DMS114 treated with DMSO at 0.1 percent for 48 hours (cell line): Measurements from ENCODE around the gene SLC25A29.
A peak's percentile ranks its signal among the peaks of the same experiment; 100 is the strongest.
"Not testable (repeated sequence)": the region's sequence is repeated elsewhere in the genome, so short reads cannot be mapped to it uniquely, and the experiment has no call there.

ENCODE experiments used
- DNase-seq: peaks from one replicate; lab custom pipeline; 2025; ENCODE audit not compliant: unreplicated experiment; lab: John Stamatoyannopoulos, UW

SLC25A29 gene

GRCh38 chr14:100294213-100294962 is 11.9 kb downstream of the SLC25A29 start:
- no peak for DNase-seq

DNA sequence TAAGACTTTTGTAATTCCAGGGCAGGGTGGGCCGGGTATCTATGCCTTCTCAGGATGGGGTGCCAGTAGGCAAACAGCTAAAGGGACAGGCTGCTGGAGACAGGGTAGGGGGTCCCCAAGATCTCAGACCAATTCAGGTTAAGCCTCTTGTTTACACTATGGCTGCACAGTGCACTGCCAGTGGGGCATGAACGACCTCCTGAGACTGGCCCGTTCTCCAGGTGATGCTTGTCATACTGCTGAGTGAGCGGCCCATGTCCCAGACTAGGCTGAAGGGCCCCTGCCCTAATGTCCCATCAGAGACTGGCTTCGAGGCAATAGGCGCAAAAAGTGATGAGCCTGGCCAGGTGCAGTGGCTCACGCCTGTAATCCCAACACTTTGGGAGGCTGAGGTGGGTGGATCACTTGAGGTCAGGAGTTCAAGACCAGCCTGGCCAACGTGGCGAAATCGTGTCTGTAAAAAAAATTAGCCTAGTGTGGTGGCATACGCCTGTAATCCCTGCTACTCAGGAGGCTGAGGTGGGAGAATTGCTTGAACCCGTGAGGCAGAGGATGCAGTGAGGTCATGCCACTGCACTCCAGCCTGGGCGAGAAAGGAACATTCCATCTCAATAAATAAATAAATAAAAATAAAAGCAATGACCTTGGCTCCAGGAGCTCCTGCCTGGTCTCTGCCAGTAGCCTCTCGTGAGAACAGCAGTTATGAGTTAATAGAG is 12.6 kb downstream of the SLC25A29 start:
- DNase-seq = no peak

- no peak for DNase-seq
Observed at GRCh38 chr14:100292776-100293461, 13.3 kb downstream of the SLC25A29 start.

DNA sequence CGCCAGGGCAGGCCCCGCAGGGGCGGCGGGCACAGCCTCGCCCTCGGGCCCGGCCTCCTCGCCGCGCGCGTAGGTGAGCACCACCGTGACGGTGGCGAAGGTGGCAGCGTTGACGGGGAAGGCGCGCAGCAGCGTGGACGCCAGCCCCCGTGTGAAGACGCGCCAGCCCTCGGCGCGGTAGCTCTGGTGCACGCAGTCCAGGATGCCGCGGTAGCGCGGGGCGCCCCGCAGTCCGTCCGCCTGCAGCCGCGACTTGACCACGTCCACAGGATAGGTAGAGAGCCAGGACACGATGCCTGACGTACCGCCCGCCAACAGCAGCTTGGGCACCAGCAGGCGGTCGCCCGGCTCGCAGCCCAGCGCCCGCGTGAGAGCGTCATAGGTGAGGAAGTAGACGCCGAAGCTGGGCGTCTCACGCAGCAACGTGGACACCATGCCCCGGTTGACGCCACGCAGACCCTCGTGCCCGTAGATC is 13.9 kb downstream of the SLC25A29 start:
- DNase-seq = no peak

DNA sequence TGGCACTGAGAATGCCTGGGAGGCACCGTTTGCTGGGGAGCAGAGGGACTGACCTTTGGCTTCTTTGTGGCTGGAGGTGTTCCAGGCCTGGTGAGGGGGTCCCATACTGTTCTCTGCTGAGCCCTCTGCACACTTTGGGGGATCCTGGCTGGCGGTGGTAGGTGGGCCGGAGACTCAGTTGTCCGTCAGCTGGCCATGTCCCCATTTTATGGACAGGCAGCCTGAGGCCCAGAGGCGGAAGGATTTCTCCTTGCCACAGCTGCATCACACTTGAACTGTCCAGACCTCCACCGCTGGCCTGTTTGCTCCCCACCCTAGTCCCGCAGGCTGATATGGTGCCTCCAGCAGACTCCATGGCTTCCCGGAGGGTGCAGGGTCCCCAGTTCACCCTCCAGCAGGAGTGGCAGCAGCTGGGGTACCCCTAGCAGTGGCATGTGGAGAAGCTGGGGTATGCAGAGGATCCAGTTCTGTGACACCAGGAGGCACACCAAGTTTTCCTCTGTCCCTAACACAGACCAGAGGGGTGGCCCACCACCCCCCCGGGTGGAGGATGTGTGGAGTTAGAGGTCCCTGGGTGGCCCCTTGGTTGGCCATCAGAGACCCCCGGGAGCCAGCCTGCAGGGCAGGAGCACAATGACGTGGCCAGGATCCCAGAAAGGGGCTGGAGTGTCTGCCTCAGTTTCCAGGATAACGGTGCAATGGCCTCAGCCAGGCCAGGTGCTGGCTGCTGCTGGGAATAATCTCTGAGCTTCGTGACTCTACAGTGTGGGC is 14.8 kb downstream of the SLC25A29 start:
- no peak for DNase-seq

GRCh38 chr14:100290607-100291304 is 15.5 kb downstream of the SLC25A29 start:
- no peak for DNase-seq

DNA sequence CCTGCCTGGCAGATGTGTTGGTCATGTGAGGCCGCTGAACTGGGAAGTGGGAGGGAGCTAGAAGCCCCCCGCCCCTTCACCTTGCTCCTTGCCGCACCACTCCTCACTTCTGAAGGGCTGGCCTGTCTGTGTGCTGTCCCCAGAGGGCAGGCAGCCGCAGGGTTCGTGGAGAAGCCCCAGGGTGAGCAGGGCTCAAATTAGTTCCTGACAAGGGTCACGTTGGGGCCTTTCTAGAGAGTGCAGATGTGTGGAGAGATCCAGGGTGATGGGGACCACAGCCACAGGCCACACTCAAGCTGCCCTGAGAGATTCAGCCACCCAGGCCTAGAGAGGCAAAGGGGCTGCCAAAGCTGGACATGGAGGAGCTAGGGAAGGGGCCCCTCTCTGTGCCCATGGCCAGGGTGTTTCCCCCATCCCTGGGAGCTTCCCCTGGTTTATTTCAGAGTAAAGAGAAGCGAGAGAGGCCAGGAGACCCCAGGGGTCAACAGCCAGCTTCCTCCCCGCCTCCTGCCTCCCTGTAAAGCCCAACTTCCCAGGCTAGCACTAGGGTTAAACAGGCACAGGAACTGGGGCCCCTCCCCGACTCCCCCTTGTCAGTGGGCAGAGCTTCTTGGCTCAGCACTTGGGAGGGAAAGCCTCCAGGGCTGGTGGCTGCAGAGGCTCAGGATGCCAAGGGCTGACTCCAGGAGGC is 16.2 kb downstream of the SLC25A29 start:
- DNase-seq = no peak

DNA sequence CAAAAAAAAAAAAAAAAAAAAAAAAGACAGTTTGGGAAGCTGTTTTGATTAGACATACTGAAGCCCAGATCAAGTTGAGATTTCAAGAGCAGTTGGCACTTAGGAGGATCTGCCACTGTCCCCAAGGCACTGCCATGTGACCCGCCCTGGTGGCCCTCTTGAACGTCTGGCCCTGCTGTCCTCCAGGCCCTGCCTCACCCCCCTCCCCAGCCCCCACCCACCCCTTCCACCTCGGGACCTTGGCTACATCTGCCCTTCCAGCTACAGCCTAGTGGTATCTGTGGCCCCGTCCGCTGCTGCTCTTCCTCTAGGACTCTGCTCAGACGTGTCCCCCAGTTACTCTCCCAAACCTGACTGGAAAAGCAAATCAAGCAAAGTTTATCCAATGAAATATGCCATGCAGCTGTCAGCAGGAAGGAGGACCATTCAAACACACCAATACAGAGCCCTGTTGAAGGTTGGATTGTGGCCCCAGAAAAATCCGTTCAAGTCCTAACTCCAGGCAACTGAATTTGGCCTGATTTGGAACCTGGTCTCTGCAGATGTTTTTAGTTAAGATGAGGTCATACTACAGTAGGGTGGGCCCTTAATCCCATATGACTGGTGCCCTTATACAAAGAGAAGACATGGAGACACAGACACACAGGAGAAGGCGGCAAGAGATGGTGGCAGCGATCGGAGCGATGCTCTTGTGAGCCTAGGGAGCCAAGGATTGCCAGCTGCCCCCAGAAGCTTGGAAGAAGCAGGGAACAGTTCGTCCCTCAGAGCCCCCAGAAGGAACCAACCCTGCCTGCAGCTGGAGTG is 17.7 kb downstream of the SLC25A29 start:
- DNase-seq = no peak

- not testable (repeated sequence) for DNase-seq
Observed at GRCh38 chr14:100287998-100288295, 18.3 kb downstream of the SLC25A29 start.

- no peak for DNase-seq
Observed at GRCh38 chr14:100287202-100287997, 18.8 kb downstream of the SLC25A29 start.

DNA sequence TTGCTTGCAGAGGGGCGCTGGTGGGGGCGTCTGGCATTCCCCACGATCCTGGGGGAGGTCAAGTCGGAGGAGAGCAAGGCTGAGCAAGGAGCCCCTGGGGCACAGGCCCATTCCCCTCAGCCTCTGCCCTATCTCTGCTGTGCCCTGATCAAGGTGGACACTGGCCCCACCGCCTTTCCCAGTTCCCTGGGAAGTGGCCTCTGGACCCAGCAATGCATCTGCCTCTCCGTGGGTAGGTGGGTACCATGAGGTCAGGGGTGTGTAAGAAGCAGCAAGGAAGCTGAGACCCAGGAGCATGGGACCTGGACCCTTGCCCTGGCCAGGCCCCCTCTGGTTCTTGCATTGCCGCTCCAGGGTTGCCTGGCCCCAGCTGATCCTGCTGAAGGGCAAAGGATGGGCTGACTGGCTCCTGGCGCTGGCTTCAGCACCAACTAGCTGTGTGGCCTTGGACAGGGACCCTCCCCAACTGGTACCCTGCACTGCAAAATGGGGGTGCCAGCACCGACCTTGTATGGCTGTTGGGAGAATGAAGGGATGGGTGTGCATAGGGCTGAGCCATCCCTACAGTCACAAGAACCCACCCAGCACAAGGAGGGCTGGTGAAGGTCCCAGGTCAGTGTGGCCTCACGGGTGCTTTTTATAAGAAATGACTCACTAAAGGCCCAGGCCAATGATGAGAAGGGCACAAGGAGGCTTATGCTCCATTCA is 19.6 kb downstream of the SLC25A29 start:
- no peak for DNase-seq

DNA sequence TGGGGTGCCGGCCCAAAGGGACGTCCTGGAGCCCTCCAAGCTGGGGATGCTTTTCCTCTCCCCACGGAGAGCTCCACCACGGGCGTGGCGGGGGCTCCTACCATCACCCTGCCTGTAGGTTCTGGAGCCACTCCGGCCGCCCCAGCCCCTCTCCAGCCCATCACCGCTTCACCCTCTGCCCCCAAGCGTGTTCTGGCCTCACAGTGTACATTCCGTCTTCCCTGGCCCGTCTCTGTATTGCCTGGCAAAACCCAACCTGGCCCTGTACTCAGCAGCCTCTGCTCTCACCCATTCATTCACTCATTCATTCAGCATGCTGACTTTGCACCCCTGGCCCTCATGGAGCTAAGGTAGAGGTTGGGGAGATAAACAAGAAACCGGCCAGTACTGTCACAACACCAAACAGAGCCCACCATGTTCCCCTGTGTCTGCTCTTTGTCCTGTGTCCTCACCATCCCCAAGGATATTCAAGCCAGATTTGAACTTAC is 20.3 kb downstream of the SLC25A29 start:
- DNase-seq = no peak

GRCh38 chr14:100285021-100285912 is 21.0 kb downstream of the SLC25A29 start:
- DNase-seq = peak; percentile 12

DNA sequence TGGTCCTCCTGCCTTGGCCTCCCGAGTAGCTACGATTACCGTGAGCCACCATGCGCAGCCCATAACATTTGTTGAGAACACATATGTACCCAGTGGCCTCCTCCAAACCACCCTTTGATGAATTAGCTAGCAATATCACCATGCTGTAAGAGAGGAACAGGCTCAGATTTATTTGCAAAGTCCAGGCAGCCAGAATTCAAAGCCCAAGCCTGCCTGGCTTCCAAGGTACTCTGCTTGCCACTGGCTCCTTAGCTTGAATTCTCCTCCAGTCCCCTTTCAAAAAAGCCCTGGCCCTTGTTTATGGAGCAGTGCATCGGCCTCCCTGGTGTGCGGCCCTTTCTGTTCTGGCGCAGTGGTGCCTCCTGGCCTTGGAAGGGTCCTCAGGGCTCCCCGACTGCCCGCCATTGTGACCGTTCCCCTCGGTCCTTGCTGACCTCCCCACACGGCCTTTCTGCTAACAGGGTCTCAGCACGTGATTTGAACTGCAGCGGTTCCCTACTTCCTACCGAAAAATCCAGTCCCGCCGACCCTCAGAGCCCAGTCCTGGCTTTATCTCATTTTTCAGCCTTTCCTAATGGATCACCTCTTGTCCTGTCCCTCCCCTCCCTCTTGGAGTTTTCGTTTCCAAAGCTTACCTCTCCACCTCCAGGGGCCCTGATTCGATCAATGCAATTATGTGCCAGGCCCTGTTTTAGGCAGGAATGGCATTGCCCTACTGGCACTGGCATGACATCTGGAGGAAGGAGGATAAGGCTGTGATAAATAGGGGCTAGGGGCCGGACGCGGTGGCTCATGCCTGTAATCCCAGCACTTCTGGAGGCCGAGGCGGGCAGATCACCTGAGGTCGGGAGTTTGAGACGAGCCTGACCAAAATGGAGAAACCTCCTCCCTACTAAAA is 22.0 kb downstream of the SLC25A29 start:
- DNase-seq = no peak

GRCh38 chr14:100283436-100283835 is 22.8 kb downstream of the SLC25A29 start:
- DNase-seq = not testable (repeated sequence)
